A549 (cell line): ENCODE measurements around the gene ANKS1B.

Experiments used
- CHD2 ChIP-seq: fragments of 150-350 bp; IDR thresholded peaks from 2 replicates; pipeline ENCODE4 v1.6.1; 2014; ENCODE audit warnings: low read length; ENCODE audit not compliant: partially characterized antibody
- EP300 ChIP-seq, 2 experiments: fragments of >200 bp; sonication (Bioruptor Twin); formaldehyde crosslinking; IDR thresholded peaks; 2 replicates in 1 of 2; 3 replicates in 1 of 2; pipeline ENCODE4 v1.6.1; 2016 to 2017
- MAFK ChIP-seq: fragments of 450-650 bp; IDR thresholded peaks from 2 replicates; pipeline ENCODE4 v1.6.1; 2014; ENCODE audit not compliant: partially characterized antibody
- RFX5 ChIP-seq: fragments of 450-650 bp; IDR thresholded peaks from 2 replicates; pipeline ENCODE4 v1.7.1; 2014; ENCODE audit warnings: antibody characterized with exemption, mild to moderate bottlenecking, moderate library complexity
- ZFP36 ChIP-seq: fragments of 450-650 bp; IDR thresholded peaks from 2 replicates; pipeline ENCODE4 v1.6.1; 2014; ENCODE audit warnings: borderline replicate concordance; ENCODE audit not compliant: partially characterized antibody
- TF ChIP-seq, protein P1 (sequence below): fragments of >200 bp; sonication (Bioruptor Twin); formaldehyde crosslinking; IDR thresholded peaks from 3 replicates; pipeline ENCODE4 v1.5.1; 2016
- TF ChIP-seq, protein P2 (sequence below): fragments of 450-650 bp; IDR thresholded peaks from 2 replicates; pipeline ENCODE4 v1.6.1; 2014; ENCODE audit warnings: antibody characterized with exemption

DNA sequence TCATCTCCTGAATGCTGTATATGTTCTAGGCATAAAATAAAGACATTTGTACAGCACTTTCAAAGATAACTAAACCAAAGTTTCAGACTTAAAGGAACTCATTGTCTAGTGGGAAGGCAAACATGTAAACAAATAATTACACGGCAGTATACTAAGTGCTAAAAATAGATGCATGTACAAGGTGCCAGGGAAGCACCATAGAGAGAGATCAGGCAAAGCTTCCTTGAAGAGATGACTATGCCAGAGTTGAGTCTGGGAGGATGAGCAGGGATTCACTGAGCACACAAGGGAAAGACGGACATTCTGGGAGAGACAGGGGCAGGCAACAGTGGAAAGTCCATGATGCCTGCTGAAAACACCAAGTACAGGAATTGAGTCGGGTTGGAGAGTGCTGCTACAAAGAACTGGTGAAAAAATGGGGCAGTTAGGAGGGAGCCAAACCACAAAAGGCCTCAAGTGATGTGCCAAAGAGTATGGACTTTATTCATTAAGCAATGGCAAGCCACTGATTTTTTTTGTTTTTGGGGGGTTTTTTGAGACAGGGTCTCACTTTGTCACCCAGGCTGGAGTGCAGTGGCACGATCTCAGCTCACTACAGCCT is 26.8 kb downstream of the ANKS1B start:
- TF ChIP-seq, protein P1, sequence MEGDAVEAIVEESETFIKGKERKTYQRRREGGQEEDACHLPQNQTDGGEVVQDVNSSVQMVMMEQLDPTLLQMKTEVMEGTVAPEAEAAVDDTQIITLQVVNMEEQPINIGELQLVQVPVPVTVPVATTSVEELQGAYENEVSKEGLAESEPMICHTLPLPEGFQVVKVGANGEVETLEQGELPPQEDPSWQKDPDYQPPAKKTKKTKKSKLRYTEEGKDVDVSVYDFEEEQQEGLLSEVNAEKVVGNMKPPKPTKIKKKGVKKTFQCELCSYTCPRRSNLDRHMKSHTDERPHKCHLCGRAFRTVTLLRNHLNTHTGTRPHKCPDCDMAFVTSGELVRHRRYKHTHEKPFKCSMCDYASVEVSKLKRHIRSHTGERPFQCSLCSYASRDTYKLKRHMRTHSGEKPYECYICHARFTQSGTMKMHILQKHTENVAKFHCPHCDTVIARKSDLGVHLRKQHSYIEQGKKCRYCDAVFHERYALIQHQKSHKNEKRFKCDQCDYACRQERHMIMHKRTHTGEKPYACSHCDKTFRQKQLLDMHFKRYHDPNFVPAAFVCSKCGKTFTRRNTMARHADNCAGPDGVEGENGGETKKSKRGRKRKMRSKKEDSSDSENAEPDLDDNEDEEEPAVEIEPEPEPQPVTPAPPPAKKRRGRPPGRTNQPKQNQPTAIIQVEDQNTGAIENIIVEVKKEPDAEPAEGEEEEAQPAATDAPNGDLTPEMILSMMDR: no peak
- TF ChIP-seq ZFP36: no peak
- TF ChIP-seq CHD2: no peak
- TF ChIP-seq RFX5: no peak
- TF ChIP-seq MAFK: no peak
- TF ChIP-seq EP300 (IDR thresholded peaks at IDR 0.05): no peak
- TF ChIP-seq, protein P2, sequence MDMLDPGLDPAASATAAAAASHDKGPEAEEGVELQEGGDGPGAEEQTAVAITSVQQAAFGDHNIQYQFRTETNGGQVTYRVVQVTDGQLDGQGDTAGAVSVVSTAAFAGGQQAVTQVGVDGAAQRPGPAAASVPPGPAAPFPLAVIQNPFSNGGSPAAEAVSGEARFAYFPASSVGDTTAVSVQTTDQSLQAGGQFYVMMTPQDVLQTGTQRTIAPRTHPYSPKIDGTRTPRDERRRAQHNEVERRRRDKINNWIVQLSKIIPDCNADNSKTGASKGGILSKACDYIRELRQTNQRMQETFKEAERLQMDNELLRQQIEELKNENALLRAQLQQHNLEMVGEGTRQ: no peak
